OCI-LY1 (cell line): ENCODE results near the gene PRKCE.

Experiments
- H2AFZ ChIP-seq: fragments of 200-600 bp; sonication (generic), shearing (Covaris generic); 2 replicates; pipeline ENCODE4 v1.6.0; 2014; ENCODE audit warnings: antibody characterized with exemption, mild to moderate bottlenecking, low read length
- H3F3A ChIP-seq: fragments of 200-600 bp; sonication (generic), shearing (Covaris generic); 2 replicates; pipeline ENCODE4 v1.6.0; 2014; ENCODE audit warnings: mild to moderate bottlenecking, antibody characterized with exemption, low read length, moderate library complexity; ENCODE audit not compliant: insufficient read depth
- H3K27ac ChIP-seq: fragments of 200-600 bp; sonication (generic); 2 replicates; pipeline ENCODE4 v1.5.1; 2014; ENCODE audit warnings: low read length, mixed run types, mild to moderate bottlenecking, low read depth; ENCODE audit not compliant: poor library complexity, severe bottlenecking
- H3K27me3 ChIP-seq: fragments of 200-600 bp; sonication (generic); 2 replicates; pipeline ENCODE4 v1.6.0; 2014; ENCODE audit warnings: antibody characterized with exemption, mild to moderate bottlenecking, low read length, moderate library complexity; ENCODE audit not compliant: insufficient read depth
- H3K36me3 ChIP-seq: fragments of 200-600 bp; sonication (generic); 2 replicates; pipeline ENCODE4 v1.6.1; 2014; ENCODE audit warnings: mild to moderate bottlenecking, antibody characterized with exemption, low read length, moderate library complexity, mixed read lengths; ENCODE audit not compliant: insufficient read depth
- H3K4me1 ChIP-seq: fragments of 200-600 bp; sonication (generic); 2 replicates; pipeline ENCODE4 v1.5.1; 2014; ENCODE audit warnings: mild to moderate bottlenecking, low read length, moderate library complexity; ENCODE audit not compliant: insufficient read depth, severe bottlenecking
- H3K4me2 ChIP-seq: fragments of 200-600 bp; sonication (generic), shearing (Covaris generic); 2 replicates; pipeline ENCODE4 v1.6.1; 2014; ENCODE audit warnings: low read length
- H3K4me3 ChIP-seq: fragments of 200-600 bp; sonication (generic); 2 replicates; pipeline ENCODE4 v1.5.1; 2014; ENCODE audit warnings: low read length, low read depth, mild to moderate bottlenecking, mixed read lengths; ENCODE audit not compliant: poor library complexity, severe bottlenecking
- H3K79me2 ChIP-seq: fragments of 200-600 bp; shearing (Covaris generic); 2 replicates; pipeline ENCODE4 v1.6.1; 2016; ENCODE audit warnings: mixed run types, low read length, mixed read lengths; ENCODE audit not compliant: insufficient read depth
- H3K9ac ChIP-seq: fragments of 200-600 bp; sonication (generic), shearing (Covaris generic); 2 replicates; pipeline ENCODE4 v1.6.1; 2014; ENCODE audit warnings: mild to moderate bottlenecking, low read length, mixed read lengths
- H3K9me2 ChIP-seq: fragments of 200-600 bp; sonication (generic), shearing (Covaris generic); 2 replicates; pipeline ENCODE4 v1.6.1; 2014; ENCODE audit warnings: low read depth, mild to moderate bottlenecking, low read length, mixed read lengths
- H3K9me3 ChIP-seq: fragments of 200-600 bp; shearing (Covaris generic); 2 replicates; pipeline ENCODE4 v1.6.1; 2014; ENCODE audit warnings: low read length, mixed read lengths
- H4K20me1 ChIP-seq: fragments of 200-600 bp; sonication (generic), shearing (Covaris generic); 2 replicates; pipeline ENCODE4 v1.6.0; 2016; ENCODE audit warnings: mild to moderate bottlenecking, low read length; ENCODE audit not compliant: insufficient read depth
- EZH2 ChIP-seq: fragments of 200-600 bp; sonication (generic), shearing (Covaris generic); IDR thresholded peaks from 2 replicates; pipeline ENCODE4 v1.8.0; 2017; ENCODE audit warnings: borderline replicate concordance, mixed run types, mild to moderate bottlenecking, antibody characterized with exemption, low read length, moderate library complexity, mixed read lengths
- TF ChIP-seq, protein P1 (sequence below): fragments of 200-600 bp; sonication (generic), shearing (Covaris generic); IDR thresholded peaks from 2 replicates; pipeline ENCODE4 v1.5.1; 2017; ENCODE audit warnings: mild to moderate bottlenecking, antibody characterized with exemption, low read length, moderate library complexity, mixed read lengths

Gene PRKCE

DNA sequence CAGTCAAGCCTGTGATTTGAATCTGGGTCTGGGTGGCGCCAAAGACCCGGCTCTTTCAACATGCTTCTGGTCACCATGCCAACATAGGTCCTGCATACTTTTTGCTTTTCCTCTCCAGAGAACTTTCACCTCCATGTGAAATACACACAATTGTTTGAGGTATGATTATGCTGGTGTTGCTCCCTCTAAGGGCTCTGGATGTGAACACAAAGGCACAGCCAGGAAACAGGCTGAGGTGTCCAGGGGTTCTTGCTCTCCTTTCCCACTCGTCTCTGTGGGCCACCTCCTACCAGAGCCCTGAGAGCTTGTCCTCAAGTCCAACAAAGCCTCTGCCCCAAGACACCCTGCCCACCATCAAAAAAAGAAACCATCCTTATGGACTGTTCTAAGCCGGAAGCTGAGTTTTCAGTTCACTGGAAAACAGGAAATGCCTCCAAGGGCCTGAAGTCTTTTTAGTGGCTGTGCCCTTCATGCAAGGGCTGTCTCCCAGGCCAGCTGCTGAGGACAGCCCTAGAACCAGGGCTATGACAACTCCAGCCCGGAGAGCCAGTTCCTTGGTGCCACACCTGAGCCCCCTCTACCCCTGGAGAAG, 545.5 kb downstream of the PRKCE start:
- no peaks in the 10 kb centered on the region for H3K9me2 ChIP-seq
- no peaks in the 10 kb centered on the region for H3K36me3 ChIP-seq
- no peaks in the 10 kb centered on the region for H3K79me2 ChIP-seq
- H3K9ac ChIP-seq, result no peak overlapping the region
- H3K27me3 ChIP-seq, result no peaks in the 10 kb centered on the region; the same call in 1 of the 2 replicates
- H3K9me3 ChIP-seq, result no peaks in the 10 kb centered on the region
- no peak overlapping the region for H3K4me2 ChIP-seq
- H3K4me3 ChIP-seq, result no peak overlapping the region
- TF ChIP-seq EZH2, result no peak
- TF ChIP-seq, protein P1, sequence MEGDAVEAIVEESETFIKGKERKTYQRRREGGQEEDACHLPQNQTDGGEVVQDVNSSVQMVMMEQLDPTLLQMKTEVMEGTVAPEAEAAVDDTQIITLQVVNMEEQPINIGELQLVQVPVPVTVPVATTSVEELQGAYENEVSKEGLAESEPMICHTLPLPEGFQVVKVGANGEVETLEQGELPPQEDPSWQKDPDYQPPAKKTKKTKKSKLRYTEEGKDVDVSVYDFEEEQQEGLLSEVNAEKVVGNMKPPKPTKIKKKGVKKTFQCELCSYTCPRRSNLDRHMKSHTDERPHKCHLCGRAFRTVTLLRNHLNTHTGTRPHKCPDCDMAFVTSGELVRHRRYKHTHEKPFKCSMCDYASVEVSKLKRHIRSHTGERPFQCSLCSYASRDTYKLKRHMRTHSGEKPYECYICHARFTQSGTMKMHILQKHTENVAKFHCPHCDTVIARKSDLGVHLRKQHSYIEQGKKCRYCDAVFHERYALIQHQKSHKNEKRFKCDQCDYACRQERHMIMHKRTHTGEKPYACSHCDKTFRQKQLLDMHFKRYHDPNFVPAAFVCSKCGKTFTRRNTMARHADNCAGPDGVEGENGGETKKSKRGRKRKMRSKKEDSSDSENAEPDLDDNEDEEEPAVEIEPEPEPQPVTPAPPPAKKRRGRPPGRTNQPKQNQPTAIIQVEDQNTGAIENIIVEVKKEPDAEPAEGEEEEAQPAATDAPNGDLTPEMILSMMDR, result no peak
- no peaks in the 10 kb centered on the region for H3F3A ChIP-seq
- H2AFZ ChIP-seq, result no peak overlapping the region
- no peak overlapping the region for H3K27ac ChIP-seq
- H3K4me1 ChIP-seq, result no peaks in the 10 kb centered on the region
- no peaks in the 10 kb centered on the region for H4K20me1 ChIP-seq

DNA sequence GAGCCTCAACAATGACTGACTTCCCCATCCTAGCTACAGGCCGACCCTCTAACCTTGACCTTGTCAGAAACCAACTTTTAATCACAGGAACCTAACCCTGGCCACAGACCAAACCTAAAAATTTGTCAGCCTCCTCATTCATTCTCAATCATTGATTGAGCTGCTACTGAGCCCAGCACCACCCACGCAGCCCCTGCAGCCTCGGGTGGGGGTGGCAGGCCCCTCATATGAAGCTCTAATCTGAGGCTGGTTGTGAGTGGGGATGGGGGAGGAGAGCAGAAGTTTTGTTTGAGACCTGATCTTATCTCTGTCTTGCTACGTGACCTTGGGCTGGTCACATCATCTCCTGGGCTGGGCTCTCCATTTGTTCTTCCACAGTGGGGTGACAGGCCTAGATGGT, 546.2 kb downstream of the PRKCE start:
- H3K27ac ChIP-seq, result no peak overlapping the region
- H3K9ac ChIP-seq, result no peak overlapping the region
- H4K20me1 ChIP-seq, result no peaks in the 10 kb centered on the region
- H3K4me3 ChIP-seq, result no peak overlapping the region
- no peaks in the 10 kb centered on the region for H3K79me2 ChIP-seq
- H2AFZ ChIP-seq, result no peak overlapping the region
- no peaks in the 10 kb centered on the region for H3K9me3 ChIP-seq
- no peaks in the 10 kb centered on the region for H3K4me1 ChIP-seq
- H3K36me3 ChIP-seq, result no peaks in the 10 kb centered on the region
- H3K27me3 ChIP-seq, result no peaks in the 10 kb centered on the region; the same call in 1 of the 2 replicates
- no peaks in the 10 kb centered on the region for H3F3A ChIP-seq
- H3K4me2 ChIP-seq, result no peak overlapping the region
- no peak for TF ChIP-seq EZH2
- TF ChIP-seq, protein P1, result no peak
- no peaks in the 10 kb centered on the region for H3K9me2 ChIP-seq

DNA sequence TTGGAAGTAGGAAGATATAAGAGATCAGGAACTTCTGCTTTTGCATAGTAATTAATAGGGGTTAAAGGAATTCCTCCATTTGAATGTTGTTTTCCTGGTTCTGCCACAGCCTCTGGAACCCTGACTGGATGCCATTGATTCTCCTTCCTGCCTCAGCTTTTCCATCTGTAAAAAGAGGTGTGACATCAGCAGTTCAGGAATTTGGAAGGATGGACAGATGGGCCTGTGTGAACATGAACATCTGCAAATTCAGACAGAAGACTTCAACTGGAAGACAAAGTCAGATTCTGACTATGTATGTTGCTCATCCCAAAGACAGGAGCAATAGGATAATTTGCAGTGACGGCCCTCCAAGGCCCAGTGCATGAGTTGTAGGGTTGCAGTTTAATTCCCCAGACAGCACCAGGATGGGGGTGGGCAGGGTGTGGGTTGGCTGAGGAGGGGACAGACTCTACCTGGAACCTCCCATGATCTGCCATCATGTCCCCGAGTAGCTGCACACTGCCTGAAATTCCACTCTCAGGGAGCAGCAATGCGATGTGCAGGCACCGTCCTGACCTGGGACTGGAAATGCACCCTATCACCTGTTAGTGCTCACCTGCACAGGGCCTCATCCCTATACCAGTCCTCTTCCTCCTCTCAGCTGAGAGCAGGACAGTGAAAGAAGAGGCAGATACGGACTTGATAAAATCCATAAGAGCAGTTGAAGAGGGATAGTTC, 546.8 kb downstream of the PRKCE start:
- Histone ChIP-seq H3K79me2 (no peaks in the 10 kb centered on the region), H3K9me2 (no peaks in the 10 kb centered on the region), H2AFZ (no peak overlapping the region), H3F3A (no peaks in the 10 kb centered on the region), H3K4me3 (no peak overlapping the region), H3K9me3 (no peaks in the 10 kb centered on the region), H3K27ac (no peak overlapping the region), H3K36me3 (no peaks in the 10 kb centered on the region), H3K27me3 (no peaks in the 10 kb centered on the region; the same call in 1 of the 2 replicates), H4K20me1 (no peaks in the 10 kb centered on the region), H3K4me1 (no peaks in the 10 kb centered on the region), H3K4me2 (no peak overlapping the region), H3K9ac (no peak overlapping the region)
- TF ChIP-seq, protein P1, result no peak
- TF ChIP-seq EZH2, result no peak
